ENCODE results near the gene TMEM248. TPM values are rescaled to one million over a fixed set of nuclear protein-coding genes. Genes with fewer than 3 reads are reported as not detected.

The TMEM248 gene
- total and polyA plus RNA-seq, 10 donors = 21.5 to 142 (median 87.4) TPM

GRCh38 chr7:66950763-66951162 is 29.7 kb downstream of the TMEM248 start:
- no peak for TF ChIP-seq CTCF (IDR thresholded peaks at IDR 0.05 in 8 of 11, conservative IDR thresholded peaks at IDR 0.05 in 3 of 11)
- TF ChIP-seq POLR2AphosphoS5 (IDR thresholded peaks at IDR 0.05) = no peak
- no peak for TF ChIP-seq POLR2A (IDR thresholded peaks at IDR 0.05)
- peaks cover 0 to 37% (median 7%) of the 10 kb centered on the region in 6 donors for H3K4me1 ChIP-seq
- no peaks in the 10 kb centered on the region for H3K27me3 ChIP-seq (replicated peaks in 1 of 7)
- H3K36me3 ChIP-seq = peaks cover 7 to 100% (median 94%) of the 10 kb centered on the region in 6 donors
- DNase-seq = peak; percentile 19
- no peaks in the 10 kb centered on the region for H3K9me3 ChIP-seq
- intact Hi-C loops (cut with DNase I; ENCODE audit: low total_unique reads) = no loop called here
- WGBS, 5 donors = 92 to 96% (median 92%) methylated on average over 8 of the region's 8 CpGs
- no peak overlapping the region for H3K4me3 ChIP-seq
- no peak overlapping the region for H3K27ac ChIP-seq

DNA sequence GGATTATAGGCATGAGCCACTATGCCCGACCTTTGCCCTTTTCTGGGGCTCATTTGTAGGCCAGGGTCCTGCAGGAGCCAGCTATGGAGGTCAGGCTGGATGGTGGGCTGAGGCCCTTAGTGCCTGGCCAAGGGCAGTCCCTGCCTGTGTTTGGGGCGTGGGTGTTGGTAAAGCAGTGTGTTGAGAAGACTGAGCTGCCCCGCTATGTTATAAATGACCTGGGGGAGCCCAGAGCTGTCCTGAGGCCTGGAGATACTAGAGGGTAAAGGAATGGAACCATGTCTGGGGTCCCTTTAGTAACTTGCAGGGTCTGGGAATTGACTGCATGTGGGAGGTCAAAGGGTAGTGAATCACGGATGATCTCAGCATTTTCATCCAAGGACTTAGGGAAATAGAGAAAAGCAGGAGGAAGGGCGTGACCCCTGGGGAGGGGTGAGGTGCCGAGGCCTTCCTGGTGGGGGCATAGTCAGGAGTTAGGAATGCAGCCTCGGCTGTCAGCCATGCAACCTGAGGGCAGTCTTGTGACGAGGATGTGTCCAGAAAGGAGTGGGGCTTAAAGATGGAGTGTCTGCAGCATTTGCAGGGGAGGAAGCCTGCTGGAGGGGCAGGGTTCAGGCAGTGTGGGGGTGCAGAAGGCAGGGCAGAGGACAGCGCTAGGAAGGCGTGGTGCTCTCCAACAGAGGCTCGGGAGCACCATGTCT is 31.5 kb downstream of the TMEM248 start:
- H3K27me3 ChIP-seq (replicated peaks in 1 of 7) = no peaks in the 10 kb centered on the region
- peaks cover 0 to 23% (median 2%) of the 10 kb centered on the region in 6 donors for H3K4me1 ChIP-seq
- peaks cover 8 to 100% (median 94%) of the 10 kb centered on the region in 6 donors for H3K36me3 ChIP-seq
- H3K27ac ChIP-seq = no peak overlapping the region
- H3K9me3 ChIP-seq = no peaks in the 10 kb centered on the region
- peak; percentile 55 for DNase-seq
- TF ChIP-seq POLR2AphosphoS5 (IDR thresholded peaks at IDR 0.05) (peak; percentile 16 to 28 (median 28)), POLR2A (IDR thresholded peaks at IDR 0.05) (no peak), CTCF (IDR thresholded peaks at IDR 0.05 in 8 of 11, conservative IDR thresholded peaks at IDR 0.05 in 3 of 11) (no peak)
- intact Hi-C loops (cut with DNase I; ENCODE audit: low total_unique reads) = no loop called here
- 80 to 88% (median 83%) methylated on average over 11 of the region's 11 CpGs for WGBS, 5 donors
- no peak overlapping the region for H3K4me3 ChIP-seq

DNA sequence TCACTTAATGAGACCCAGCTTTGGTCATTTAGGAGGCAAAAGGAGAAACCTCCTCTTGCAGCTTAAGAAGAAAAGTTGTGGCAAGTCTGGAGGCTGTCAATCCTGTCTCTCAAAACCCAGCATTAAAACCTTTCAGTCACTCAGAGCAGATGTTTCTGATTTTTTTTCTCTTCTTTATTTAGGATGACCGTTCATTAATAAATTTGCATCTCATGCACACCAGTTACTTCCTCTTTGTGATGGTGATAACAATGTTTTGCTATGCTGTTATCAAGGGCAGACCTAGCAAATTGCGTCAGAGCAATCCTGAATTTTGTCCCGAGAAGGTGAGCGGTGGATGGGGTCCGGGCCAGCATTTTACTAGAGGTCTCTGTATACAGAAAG is 32.0 kb downstream of the TMEM248 start:
- no peak for DNase-seq
- Histone ChIP-seq H3K36me3 (peaks cover 8 to 100% (median 94%) of the 10 kb centered on the region in 6 donors), H3K9me3 (no peaks in the 10 kb centered on the region), H3K4me1 (peaks cover 0 to 18% (median 2%) of the 10 kb centered on the region in 6 donors), H3K27me3 (replicated peaks in 1 of 7) (no peaks in the 10 kb centered on the region), H3K4me3 (no peak overlapping the region), H3K27ac (no peak overlapping the region)
- TF ChIP-seq POLR2A (IDR thresholded peaks at IDR 0.05) (no peak), POLR2AphosphoS5 (IDR thresholded peaks at IDR 0.05) (no peak), CTCF (IDR thresholded peaks at IDR 0.05 in 8 of 11, conservative IDR thresholded peaks at IDR 0.05 in 3 of 11) (no peak)
- intact Hi-C loops (cut with DNase I; ENCODE audit: low total_unique reads) = no loop called here
- WGBS, 5 donors = 82 to 88% (median 85%) methylated on average over 5 of the region's 5 CpGs

GRCh38 chr7:66957595-66958290 is 36.7 kb downstream of the TMEM248 start:
- WGBS, 5 donors = 92 to 95% (median 93%) methylated on average over 13 of the region's 13 CpGs
- H3K9me3 ChIP-seq = no peaks in the 10 kb centered on the region
- no peaks in the 10 kb centered on the region for H3K27me3 ChIP-seq (replicated peaks in 1 of 7)
- H3K27ac ChIP-seq = no peak overlapping the region
- peak in 1 of 3 donors; percentile 50 for TF ChIP-seq POLR2AphosphoS5 (IDR thresholded peaks at IDR 0.05)
- TF ChIP-seq POLR2A (IDR thresholded peaks at IDR 0.05) = no peak
- no peak for TF ChIP-seq CTCF (IDR thresholded peaks at IDR 0.05 in 8 of 11, conservative IDR thresholded peaks at IDR 0.05 in 3 of 11)
- peaks cover 3 to 86% (median 66%) of the 10 kb centered on the region in 6 donors for H3K36me3 ChIP-seq
- intact Hi-C loops (cut with DNase I; ENCODE audit: low total_unique reads) = no loop called here
- H3K4me3 ChIP-seq = no peak overlapping the region
- DNase-seq = peak; percentile 67
- peaks cover 0 to 5% (median 1%) of the 10 kb centered on the region in 6 donors for H3K4me1 ChIP-seq

All from spleen (tissue), 11 donors.